Measurements from ENCODE around the gene VEZT.

Gene VEZT

DNA sequence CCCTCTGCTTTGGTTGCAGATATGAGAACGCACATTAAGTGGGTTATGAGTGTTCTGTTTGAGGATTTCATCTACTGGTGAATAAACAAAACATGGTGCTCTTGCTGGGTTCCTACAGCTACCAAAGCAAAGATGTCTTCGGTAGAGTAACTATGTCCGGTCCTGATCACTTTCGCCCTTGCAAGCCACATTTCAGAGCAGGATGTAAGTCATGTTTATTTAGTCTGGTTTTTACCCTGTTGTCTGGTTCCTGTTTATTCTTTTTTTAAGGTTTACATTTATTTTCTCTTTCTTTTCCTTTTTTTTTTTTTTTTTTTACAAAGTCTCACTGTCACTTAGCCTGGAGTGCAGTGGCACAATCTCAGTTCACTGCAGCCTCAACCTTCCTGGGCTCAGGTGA, 99.2 kb downstream of the VEZT start:
- no peak overlapping the region for H3K4me2 ChIP-seq (ENCODE audit: insufficient read depth, low read length)
- H3K27me3 ChIP-seq (ENCODE audit: insufficient read depth, low read length, poor library complexity) = no peaks in the 10 kb centered on the region
- H2AFZ ChIP-seq (ENCODE audit: low read depth, low read length) = no peak overlapping the region
- ATAC-seq (ENCODE audit: insufficient read depth, low read depth) = no peak
- no peak overlapping the region for H3K9ac ChIP-seq (ENCODE audit: low read depth, low read length)
- no peak overlapping the region for H3K4me3 ChIP-seq (ENCODE audit: low read depth in 1 of 2, low read length in 2 of 2)
- H4K20me1 ChIP-seq (ENCODE audit: insufficient read depth, low read length) = no peaks in the 10 kb centered on the region
- no peak for DNase-seq
- H3K4me1 ChIP-seq (ENCODE audit: insufficient read depth, low read length) = no peaks in the 10 kb centered on the region
- H3K36me3 ChIP-seq (ENCODE audit: insufficient read depth, low read length) = no peaks in the 10 kb centered on the region
- no peaks in the 10 kb centered on the region for H3K79me2 ChIP-seq (ENCODE audit: insufficient read depth, low read length)
- TF ChIP-seq, protein P1, sequence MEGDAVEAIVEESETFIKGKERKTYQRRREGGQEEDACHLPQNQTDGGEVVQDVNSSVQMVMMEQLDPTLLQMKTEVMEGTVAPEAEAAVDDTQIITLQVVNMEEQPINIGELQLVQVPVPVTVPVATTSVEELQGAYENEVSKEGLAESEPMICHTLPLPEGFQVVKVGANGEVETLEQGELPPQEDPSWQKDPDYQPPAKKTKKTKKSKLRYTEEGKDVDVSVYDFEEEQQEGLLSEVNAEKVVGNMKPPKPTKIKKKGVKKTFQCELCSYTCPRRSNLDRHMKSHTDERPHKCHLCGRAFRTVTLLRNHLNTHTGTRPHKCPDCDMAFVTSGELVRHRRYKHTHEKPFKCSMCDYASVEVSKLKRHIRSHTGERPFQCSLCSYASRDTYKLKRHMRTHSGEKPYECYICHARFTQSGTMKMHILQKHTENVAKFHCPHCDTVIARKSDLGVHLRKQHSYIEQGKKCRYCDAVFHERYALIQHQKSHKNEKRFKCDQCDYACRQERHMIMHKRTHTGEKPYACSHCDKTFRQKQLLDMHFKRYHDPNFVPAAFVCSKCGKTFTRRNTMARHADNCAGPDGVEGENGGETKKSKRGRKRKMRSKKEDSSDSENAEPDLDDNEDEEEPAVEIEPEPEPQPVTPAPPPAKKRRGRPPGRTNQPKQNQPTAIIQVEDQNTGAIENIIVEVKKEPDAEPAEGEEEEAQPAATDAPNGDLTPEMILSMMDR (IDR thresholded peaks at IDR 0.05; ENCODE audit: borderline replicate concordance, extremely low read depth, low read length, poor library complexity, severe bottlenecking) = no peak
- TF ChIP-seq EZH2 (IDR thresholded peaks at IDR 0.05; ENCODE audit: borderline replicate concordance, low read depth, low read length, severe bottlenecking) = no peak
- H3K9me3 ChIP-seq (ENCODE audit: insufficient read depth, low read length, severe bottlenecking) = no peaks in the 10 kb centered on the region
- H3K27ac ChIP-seq (ENCODE audit: low read length) = no peak overlapping the region

DNA sequence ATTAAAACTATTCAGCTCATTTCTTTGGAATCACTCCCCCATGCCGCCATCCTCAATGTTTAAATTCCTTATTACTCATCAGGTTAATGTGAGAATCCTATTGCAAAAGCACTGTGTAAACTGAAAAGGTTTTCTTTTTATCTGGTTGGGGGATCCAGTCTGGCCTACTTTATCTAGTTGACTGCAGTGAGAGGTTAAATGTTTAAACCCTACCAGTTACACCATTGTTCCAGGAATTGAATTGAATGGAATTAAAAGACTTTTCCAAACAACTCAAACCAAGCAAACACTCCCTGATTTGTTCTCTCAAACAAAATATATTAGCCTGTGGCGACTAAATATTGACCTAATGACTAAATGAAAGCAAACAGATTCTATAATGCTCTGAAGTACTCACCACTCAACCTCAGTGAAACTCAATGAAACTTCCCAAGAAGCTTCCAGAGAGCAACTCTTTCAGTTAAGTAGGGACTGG, 100.5 kb downstream of the VEZT start:
- Histone ChIP-seq H3K4me1 (ENCODE audit: insufficient read depth, low read length) (no peaks in the 10 kb centered on the region), H3K4me2 (ENCODE audit: insufficient read depth, low read length) (no peak overlapping the region), H3K79me2 (ENCODE audit: insufficient read depth, low read length) (no peaks in the 10 kb centered on the region), H3K4me3 (ENCODE audit: low read depth in 1 of 2, low read length in 2 of 2) (no peak overlapping the region), H4K20me1 (ENCODE audit: insufficient read depth, low read length) (no peaks in the 10 kb centered on the region), H3K27ac (ENCODE audit: low read length) (no peak overlapping the region), H3K36me3 (ENCODE audit: insufficient read depth, low read length) (no peaks in the 10 kb centered on the region), H2AFZ (ENCODE audit: low read depth, low read length) (no peak overlapping the region), H3K27me3 (ENCODE audit: insufficient read depth, low read length, poor library complexity) (no peaks in the 10 kb centered on the region), H3K9ac (ENCODE audit: low read depth, low read length) (no peak overlapping the region), H3K9me3 (ENCODE audit: insufficient read depth, low read length, severe bottlenecking) (no peaks in the 10 kb centered on the region)
- no peak for ATAC-seq (ENCODE audit: insufficient read depth, low read depth)
- TF ChIP-seq, protein P1 (IDR thresholded peaks at IDR 0.05; ENCODE audit: borderline replicate concordance, extremely low read depth, low read length, poor library complexity, severe bottlenecking) = no peak
- TF ChIP-seq EZH2 (IDR thresholded peaks at IDR 0.05; ENCODE audit: borderline replicate concordance, low read depth, low read length, severe bottlenecking) = no peak
- DNase-seq = no peak

DNA sequence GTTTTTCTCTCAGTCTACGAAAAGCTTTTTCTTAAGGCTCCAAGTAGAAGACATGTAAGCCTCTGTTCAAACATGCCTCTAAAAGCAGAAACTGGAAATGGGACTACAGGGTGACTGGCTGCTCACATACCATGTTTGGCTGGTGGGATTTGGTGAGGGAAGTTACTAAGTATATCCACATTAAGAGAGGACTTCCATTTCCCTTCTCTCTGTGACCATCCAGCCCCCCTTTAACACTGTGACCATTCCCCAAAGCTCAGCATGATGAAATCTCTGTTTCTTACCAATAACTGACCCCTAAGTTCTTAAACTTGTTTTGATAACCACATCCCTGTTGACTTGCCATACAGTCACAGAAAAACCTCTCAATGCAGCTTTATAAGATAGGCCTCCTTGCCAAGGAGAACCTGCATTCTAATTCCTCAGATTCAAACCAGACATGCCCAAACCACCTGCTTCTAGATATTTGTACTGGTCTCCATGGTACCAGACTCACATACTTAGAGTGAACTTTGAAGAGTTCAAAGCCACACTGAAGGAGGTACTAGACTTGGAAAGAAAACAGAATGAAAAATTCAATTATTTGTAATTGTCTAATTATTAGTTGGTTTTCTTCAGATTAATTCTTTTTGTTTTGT, 102.2 kb downstream of the VEZT start:
- no peak for DNase-seq
- Histone ChIP-seq H3K9me3 (ENCODE audit: insufficient read depth, low read length, severe bottlenecking) (no peaks in the 10 kb centered on the region), H3K9ac (ENCODE audit: low read depth, low read length) (no peak overlapping the region), H3K4me3 (ENCODE audit: low read depth in 1 of 2, low read length in 2 of 2) (no peak overlapping the region), H3K27me3 (ENCODE audit: insufficient read depth, low read length, poor library complexity) (no peaks in the 10 kb centered on the region), H3K27ac (ENCODE audit: low read length) (no peak overlapping the region), H3K4me1 (ENCODE audit: insufficient read depth, low read length) (no peaks in the 10 kb centered on the region), H4K20me1 (ENCODE audit: insufficient read depth, low read length) (no peaks in the 10 kb centered on the region), H3K4me2 (ENCODE audit: insufficient read depth, low read length) (no peak overlapping the region), H3K79me2 (ENCODE audit: insufficient read depth, low read length) (no peaks in the 10 kb centered on the region), H3K36me3 (ENCODE audit: insufficient read depth, low read length) (no peaks in the 10 kb centered on the region), H2AFZ (ENCODE audit: low read depth, low read length) (no peak overlapping the region)
- no peak for ATAC-seq (ENCODE audit: insufficient read depth, low read depth)
- TF ChIP-seq EZH2 (IDR thresholded peaks at IDR 0.05; ENCODE audit: borderline replicate concordance, low read depth, low read length, severe bottlenecking) = no peak
- TF ChIP-seq, protein P1 (IDR thresholded peaks at IDR 0.05; ENCODE audit: borderline replicate concordance, extremely low read depth, low read length, poor library complexity, severe bottlenecking) = no peak
